Spleen (tissue), 7 donors: Measurements from ENCODE around the gene ANAPC5.

ENCODE experiments used
- POLR2A ChIP-seq, 3 donors: fragments of 450-650 bp; IDR thresholded peaks; one replicate each; pipeline ENCODE4 v1.5.1; 2017; ENCODE audit warnings: antibody characterized with exemption in 3 of 3, mild to moderate bottlenecking in 1 of 3
- POLR2AphosphoS5 ChIP-seq, 3 donors: sonication (generic); formaldehyde crosslinking; IDR thresholded peaks; one replicate each; pipeline ENCODE4 v1.5.1; 2017; ENCODE audit warnings: antibody characterized with exemption in 3 of 3
- TF ChIP-seq, protein P1 (sequence below), 11 experiments: fragments of 200-600 bp in 7 of 11; fragments of 450-650 bp in 4 of 11; sonication (generic) in 4 of 11; IDR thresholded peaks in 8 of 11; conservative IDR thresholded peaks in 3 of 11; 1 replicate in 7 of 11; 2 replicates in 4 of 11; pipeline versions ENCODE4 v1.4.0 to v1.8.0; 2016 to 2021; ENCODE audit warnings: antibody characterized with exemption in 11 of 11, inconsistent platforms in 4 of 11, mild to moderate bottlenecking in 1 of 11
- donor health status: DM: no; HTN: no; CAD: no; lungs with moderate emphysema.
- donor health status: DM: no; HTN: no; CAD: no.
- donor health status: DM: no; HTN: no; CAD: no.

GRCh38 chr12:121344506-121344905 lies 7.7 kb downstream of the ANAPC5 start:
- no peak for TF ChIP-seq POLR2AphosphoS5 (IDR thresholded peaks at IDR 0.05)
- TF ChIP-seq, protein P1, sequence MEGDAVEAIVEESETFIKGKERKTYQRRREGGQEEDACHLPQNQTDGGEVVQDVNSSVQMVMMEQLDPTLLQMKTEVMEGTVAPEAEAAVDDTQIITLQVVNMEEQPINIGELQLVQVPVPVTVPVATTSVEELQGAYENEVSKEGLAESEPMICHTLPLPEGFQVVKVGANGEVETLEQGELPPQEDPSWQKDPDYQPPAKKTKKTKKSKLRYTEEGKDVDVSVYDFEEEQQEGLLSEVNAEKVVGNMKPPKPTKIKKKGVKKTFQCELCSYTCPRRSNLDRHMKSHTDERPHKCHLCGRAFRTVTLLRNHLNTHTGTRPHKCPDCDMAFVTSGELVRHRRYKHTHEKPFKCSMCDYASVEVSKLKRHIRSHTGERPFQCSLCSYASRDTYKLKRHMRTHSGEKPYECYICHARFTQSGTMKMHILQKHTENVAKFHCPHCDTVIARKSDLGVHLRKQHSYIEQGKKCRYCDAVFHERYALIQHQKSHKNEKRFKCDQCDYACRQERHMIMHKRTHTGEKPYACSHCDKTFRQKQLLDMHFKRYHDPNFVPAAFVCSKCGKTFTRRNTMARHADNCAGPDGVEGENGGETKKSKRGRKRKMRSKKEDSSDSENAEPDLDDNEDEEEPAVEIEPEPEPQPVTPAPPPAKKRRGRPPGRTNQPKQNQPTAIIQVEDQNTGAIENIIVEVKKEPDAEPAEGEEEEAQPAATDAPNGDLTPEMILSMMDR (IDR thresholded peaks at IDR 0.05 in 8 of 11, conservative IDR thresholded peaks at IDR 0.05 in 3 of 11), result no peak
- no peak for TF ChIP-seq POLR2A (IDR thresholded peaks at IDR 0.05)
